Stomach (tissue), 4 donors: Measurements from ENCODE around the gene KPNA4.

Experiments
- CTCF ChIP-seq, 7 experiments: fragments of 450-650 bp in 4 of 7; fragments of 200-600 bp in 3 of 7; sonication (generic) in 3 of 7; IDR thresholded peaks; one replicate each; pipeline ENCODE4 v1.5.1; 2016 to 2019; ENCODE audit warnings: antibody characterized with exemption in 7 of 7, control low read depth in 2 of 7, mild to moderate bottlenecking in 1 of 7
- POLR2A ChIP-seq, 4 donors: fragments of 450-650 bp; IDR thresholded peaks; one replicate each; pipeline ENCODE4 v1.6.1; 2016; ENCODE audit warnings: antibody characterized with exemption in 4 of 4, control low read depth in 2 of 4, mild to moderate bottlenecking in 1 of 4, moderate library complexity in 1 of 4
- POLR2AphosphoS5 ChIP-seq, 3 donors: sonication (generic); formaldehyde crosslinking; IDR thresholded peaks; one replicate each; pipeline ENCODE4 v1.6.1; 2016; ENCODE audit warnings: antibody characterized with exemption in 3 of 3

GRCh38 chr3:160569894-160570652 lies 4.7 kb upstream of the KPNA4 start:
- TF ChIP-seq CTCF (IDR thresholded peaks at IDR 0.05) (no peak), POLR2A (IDR thresholded peaks at IDR 0.05) (no peak), POLR2AphosphoS5 (IDR thresholded peaks at IDR 0.05) (no peak)
